Small intestine (tissue), 7 donors: ENCODE measurements around the gene RNU1-4. TPM values are rescaled to one million over a fixed set of nuclear protein-coding genes. Genes with fewer than 3 reads are reported as not detected.
A peak's percentile ranks its signal among the peaks of the same experiment; 100 is the strongest.
"Not testable (repeated sequence)": the region's sequence is repeated elsewhere in the genome, so short reads cannot be mapped to it uniquely, and the experiment has no call there.

Source experiments
- DNase-seq, 2 donors: peaks; one replicate each; pipeline versions ENCODE4 v3.0.0 to v3.0.0-alpha.2; 2013
- FAIRE-seq: peaks from 2 replicates; lab custom pipeline; 2012; peaks lifted over from hg19 to GRCh38; lab: Jason Lieb, UNC
- H3K27ac ChIP-seq, 3 donors: one replicate each; pipeline ENCODE4 v1.5.1; 2013; ENCODE audit warnings: low read length in 2 of 3, mild to moderate bottlenecking in 2 of 3, control low read depth in 1 of 3, inconsistent platforms in 1 of 3, low read depth in 1 of 3, moderate library complexity in 1 of 3
- H3K27me3 ChIP-seq, 3 donors: one replicate each; pipeline ENCODE4 v1.6.1; 2013; ENCODE audit warnings: low read length in 3 of 3, inconsistent platforms in 1 of 3; ENCODE audit not compliant: control insufficient read depth in 3 of 3, insufficient read depth in 3 of 3
- H3K36me3 ChIP-seq, 3 donors: one replicate each; pipeline ENCODE4 v1.6.1; 2013; ENCODE audit warnings: low read length in 3 of 3, inconsistent platforms in 1 of 3, low read depth in 1 of 3, mild to moderate bottlenecking in 1 of 3, moderate library complexity in 1 of 3; ENCODE audit not compliant: control insufficient read depth in 3 of 3, insufficient read depth in 2 of 3
- H3K4me1 ChIP-seq, 3 donors: one replicate each; pipeline ENCODE4 v1.6.1; 2013; ENCODE audit warnings: low read length in 2 of 3, inconsistent platforms in 1 of 3, low read depth in 1 of 3, mild to moderate bottlenecking in 1 of 3, moderate library complexity in 1 of 3; ENCODE audit not compliant: control insufficient read depth in 3 of 3, insufficient read depth in 2 of 3
- H3K4me3 ChIP-seq, 3 donors: one replicate each; pipeline ENCODE4 v1.5.1; 2013; ENCODE audit warnings: low read length in 3 of 3, control low read depth in 1 of 3, inconsistent platforms in 1 of 3, low read depth in 1 of 3, mild to moderate bottlenecking in 1 of 3, moderate library complexity in 1 of 3
- H3K9me3 ChIP-seq, 2 donors: one replicate each; pipeline ENCODE4 v1.6.1; 2013; ENCODE audit warnings: low read depth in 1 of 2, low read length in 1 of 2; ENCODE audit not compliant: control insufficient read depth in 2 of 2, insufficient read depth in 1 of 2
- WGBS, 3 donors: extraction: QIAGEN DNeasy Blood & Tissue Kit; methylation state at CpG; one replicate each; pipeline ENCODE4 v1.1.7; 2013; 5-methylcytosine and 5-hydroxymethylcytosine counted together
- polyA plus RNA-seq, 4 donors: library from polyadenylated mRNA; stranded (reverse) in 3 of 4; unstranded in 1 of 4; fragments of 200-250 nt in 3 of 4; fragments of 120-200 nt in 1 of 4; gene quantifications; one replicate each; pipeline versions ENCODE4 v1.2.1 to v1.2.3, GENCODE V29; 2013
- donor health status: healthy with polysubstance abuse.
- donor health status: control.
- donor health status: control.
- donor health status: Bipolar disorder and iron deficiency.
- donor health status: healthy.

RNU1-4 gene
- polyA plus RNA-seq, 4 donors = not detected

- not testable (repeated sequence) for H3K27ac ChIP-seq, H3K27me3 ChIP-seq, H3K4me3 ChIP-seq, H3K4me1 ChIP-seq, DNase-seq, H3K36me3 ChIP-seq, FAIRE-seq, H3K9me3 ChIP-seq
- 86% methylated on average over 2 of the region's 6 CpGs; no CpG with 5 or more reads in 2 of the 3 donors for WGBS, 3 donors
These were observed 17.3 kb downstream of the RNU1-4 start for GRCh38 chr1:16757574-16757973.

GRCh38 chr1:16758060-16758459, 17.7 kb downstream of the RNU1-4 start:
- not testable (repeated sequence) for H3K27me3 ChIP-seq, DNase-seq, H3K4me3 ChIP-seq, H3K9me3 ChIP-seq, H3K4me1 ChIP-seq, H3K36me3 ChIP-seq, FAIRE-seq, H3K27ac ChIP-seq
- 33 to 75% (median 37%) methylated on average over 3 to 4 of the region's 5 CpGs for WGBS, 3 donors

- H3K27ac ChIP-seq, FAIRE-seq, H3K36me3 ChIP-seq, H3K4me1 ChIP-seq, H3K27me3 ChIP-seq, H3K9me3 ChIP-seq: not testable (repeated sequence)
- 14 to 28% (median 18%) methylated on average over 24 to 40 of the region's 40 CpGs for WGBS, 3 donors
- peak in 1 of 2 donors; percentile 35 for DNase-seq
- H3K4me3 ChIP-seq = peak overlapping the region in 2 of 3 donors; percentile 29 to 39
These were observed 18.8 kb downstream of the RNU1-4 start for GRCh38 chr1:16759041-16759493.

GRCh38 chr1:16759650-16760455, 19.5 kb downstream of the RNU1-4 start:
- FAIRE-seq, H3K36me3 ChIP-seq, H3K9me3 ChIP-seq, H3K27me3 ChIP-seq, H3K4me1 ChIP-seq, DNase-seq, H3K27ac ChIP-seq: not testable (repeated sequence)
- peak overlapping the region in 1 of 3 donors; percentile 14 for H3K4me3 ChIP-seq
- WGBS, 3 donors = 30 to 39% (median 31%) methylated on average over 2 to 19 of the region's 62 CpGs

- DNase-seq, H3K27ac ChIP-seq, FAIRE-seq, H3K9me3 ChIP-seq, H3K36me3 ChIP-seq, H3K27me3 ChIP-seq: not testable (repeated sequence)
- Histone ChIP-seq H3K4me3 (peak overlapping the region in 1 of 3 donors; percentile 14), H3K4me1 (peaks cover 2 to 12% (median 5%) of the 10 kb centered on the region in 3 donors)
- WGBS, 3 donors = 57 to 82% (median 75%) methylated on average over 7 to 8 of the region's 11 CpGs
These were observed 20.1 kb downstream of the RNU1-4 start for GRCh38 chr1:16760456-16760765.

GRCh38 chr1:16760801-16761200, 20.5 kb downstream of the RNU1-4 start:
- peaks cover 2 to 14% (median 5%) of the 10 kb centered on the region in 3 donors for H3K4me1 ChIP-seq
- not testable (repeated sequence) for H3K9me3 ChIP-seq, DNase-seq, H3K36me3 ChIP-seq, H3K27me3 ChIP-seq, FAIRE-seq, H3K4me3 ChIP-seq, H3K27ac ChIP-seq
- 79 to 93% (median 80%) methylated on average over 11 of the region's 11 CpGs for WGBS, 3 donors

DNA sequence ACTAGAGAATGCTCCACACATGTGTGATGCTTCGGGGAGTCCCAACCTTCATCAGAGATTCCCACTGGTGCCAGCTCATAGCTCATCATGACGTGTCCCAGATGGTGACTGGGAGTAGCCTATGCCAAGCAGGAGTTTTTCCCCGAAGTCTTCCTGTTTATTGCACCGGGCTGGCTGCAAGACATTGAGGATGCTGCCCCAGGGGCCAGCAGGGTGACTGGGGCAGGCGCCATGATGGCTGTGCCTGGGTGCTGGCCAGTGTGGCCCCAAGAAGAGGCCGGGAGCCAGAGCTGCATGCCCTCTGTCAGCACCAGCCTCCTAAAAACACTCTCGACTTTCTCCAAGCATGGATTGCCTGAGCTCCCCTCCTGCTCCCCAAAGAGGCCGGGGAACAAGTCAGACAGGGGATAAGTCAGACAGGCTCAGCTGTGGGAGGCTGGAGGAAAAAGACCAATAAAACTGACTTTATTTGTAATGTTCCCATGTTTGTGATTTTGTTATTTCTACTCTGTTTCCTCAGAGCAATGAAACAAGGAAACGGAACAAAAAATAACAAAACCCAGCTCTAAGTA, 24.0 kb downstream of the RNU1-4 start:
- H3K27ac ChIP-seq = peak overlapping the region; percentile 89 to 95 (median 91)

GRCh38 chr1:16764820-16765655, 24.7 kb downstream of the RNU1-4 start:
- H3K9me3 ChIP-seq, H3K36me3 ChIP-seq, FAIRE-seq, H3K27me3 ChIP-seq: not testable (repeated sequence)
- peaks cover 2 to 25% (median 5%) of the 10 kb centered on the region in 3 donors for H3K4me1 ChIP-seq
- 27 to 60% (median 47%) methylated on average over 15 of the region's 15 CpGs for WGBS, 3 donors
- peak overlapping the region; percentile 89 to 95 (median 91) for H3K27ac ChIP-seq
- peak; percentile 78 to 82 for DNase-seq
- H3K4me3 ChIP-seq = peak overlapping the region in 1 of 3 donors; percentile 11

More for the DNA sequence above, 24.0 kb downstream of the RNU1-4 start:
- not testable (repeated sequence) for FAIRE-seq, H3K9me3 ChIP-seq, H3K27me3 ChIP-seq, H3K36me3 ChIP-seq, H3K4me3 ChIP-seq
- DNase-seq = peak; percentile 67 to 70
- H3K4me1 ChIP-seq = peaks cover 2 to 25% (median 5%) of the 10 kb centered on the region in 3 donors
- 20 to 55% (median 35%) methylated on average over 9 of the region's 9 CpGs for WGBS, 3 donors
